ENCODE measurements around the gene S100P.

The S100P gene

DNA sequence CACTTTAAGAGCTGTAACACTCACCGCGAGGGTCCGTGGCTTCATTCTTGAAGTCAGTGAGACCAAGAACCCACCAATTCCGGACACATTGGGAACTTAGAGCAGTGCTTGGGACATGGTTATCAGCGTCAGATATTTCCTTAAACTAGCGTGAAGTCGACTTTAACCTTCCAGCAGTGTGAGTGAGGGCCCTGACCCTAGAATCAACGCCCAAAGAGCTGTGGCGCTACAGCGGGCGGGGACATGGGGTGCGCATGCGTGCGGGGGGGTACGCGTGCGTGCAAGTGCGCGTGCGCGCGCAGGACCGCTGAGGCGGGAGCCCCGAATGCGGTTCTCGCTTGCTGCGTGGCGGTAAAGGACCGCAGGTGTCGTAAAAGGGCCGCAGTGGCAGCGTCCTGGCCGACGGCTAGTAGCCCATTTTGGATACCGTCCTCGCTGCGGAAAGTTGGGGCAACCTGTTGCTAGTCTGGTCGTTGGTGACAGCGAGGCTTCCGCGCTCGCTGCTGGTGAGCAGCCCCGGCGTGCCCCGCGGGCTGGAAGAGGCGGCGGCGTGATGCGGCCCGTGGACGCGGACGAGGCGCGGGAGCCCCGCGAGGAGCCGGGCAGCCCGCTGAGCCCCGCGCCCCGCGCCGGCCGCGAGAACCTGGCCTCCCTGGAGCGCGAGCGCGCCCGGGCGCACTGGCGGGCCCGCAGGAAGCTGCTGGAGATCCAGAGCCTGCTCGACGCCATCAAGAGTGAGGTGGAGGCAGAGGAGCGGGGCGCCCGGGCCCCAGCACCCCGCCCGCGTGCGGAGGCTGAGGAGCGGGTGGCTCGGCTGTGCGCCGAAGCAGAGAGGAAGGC lies 19.8 kb upstream of the S100P start:
- TF ChIP-seq ZNF274 (IDR thresholded peaks at IDR 0.05; ENCODE audit: low read depth, low read length) (no peak), SUZ12 (IDR thresholded peaks at IDR 0.05; ENCODE audit: extremely low read depth, insufficient read depth, insufficient read length) (no peak), YY1 (IDR thresholded peaks at IDR 0.05; ENCODE audit: insufficient read depth, insufficient read length) (no peak)
- H3K4me1 ChIP-seq (ENCODE audit: insufficient read depth, insufficient read length) = peaks cover 4% of the 10 kb centered on the region

DNA sequence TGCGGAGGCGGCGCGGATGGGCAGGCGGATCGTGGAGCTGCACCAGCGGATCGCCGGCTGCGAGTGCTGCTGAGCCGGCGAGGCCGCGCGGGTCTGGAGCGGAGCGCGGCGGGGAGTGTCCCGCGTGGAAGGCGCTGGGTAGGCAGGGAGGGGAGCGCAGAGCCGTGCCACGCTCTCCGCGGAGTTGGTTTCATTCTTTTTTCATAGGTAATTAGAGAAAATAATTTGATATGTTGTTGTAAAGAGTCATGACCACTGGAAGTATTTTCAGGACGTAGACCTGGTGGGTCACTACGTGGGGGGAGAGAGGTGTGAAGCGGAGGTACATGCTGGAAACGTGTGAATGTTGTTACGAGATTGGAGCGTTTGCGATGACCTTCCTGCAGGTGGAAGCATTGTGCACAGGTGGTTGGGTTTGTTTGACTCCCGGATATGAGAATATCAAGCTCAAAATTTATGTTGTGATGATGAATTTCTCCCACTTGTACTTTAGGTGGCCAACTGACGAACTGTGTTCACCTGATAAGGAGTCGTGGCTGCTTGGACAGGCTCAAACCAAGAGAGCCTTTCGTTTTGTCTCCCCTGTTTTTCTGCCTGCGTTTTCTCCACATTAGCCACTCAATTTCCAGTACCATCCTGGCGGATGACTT lies 19.1 kb upstream of the S100P start:
- no peak for DNase-seq (ENCODE audit: low read depth, low spot score)
- Histone ChIP-seq H3K4me3 (ENCODE audit: insufficient read length, low read depth) (peak overlapping the region; percentile 88), H3K4me1 (ENCODE audit: insufficient read depth, insufficient read length) (peaks cover 4% of the 10 kb centered on the region), H3K27me3 (ENCODE audit: insufficient read depth, insufficient read length) (no peaks in the 10 kb centered on the region), H3K9ac (ENCODE audit: insufficient read length, low read depth) (peak overlapping the region; percentile 91), H3K9me3 (ENCODE audit: insufficient read depth, low read length) (peaks cover 14% of the 10 kb centered on the region; the same call in 1 of the 2 replicates), H3K36me3 (ENCODE audit: insufficient read depth, insufficient read length, low read length) (peaks cover 49% of the 10 kb centered on the region)
- TF ChIP-seq ZNF274 (IDR thresholded peaks at IDR 0.05; ENCODE audit: low read depth, low read length) = no peak
- TF ChIP-seq YY1 (IDR thresholded peaks at IDR 0.05; ENCODE audit: insufficient read depth, insufficient read length) = no peak
- no peak for TF ChIP-seq SUZ12 (IDR thresholded peaks at IDR 0.05; ENCODE audit: extremely low read depth, insufficient read depth, insufficient read length)

More for the DNA sequence above, 19.8 kb upstream of the S100P start:
- peak overlapping the region; percentile 88 for H3K4me3 ChIP-seq (ENCODE audit: insufficient read length, low read depth)
- H3K9ac ChIP-seq (ENCODE audit: insufficient read length, low read depth) = peak overlapping the region; percentile 91
- peaks cover 14% of the 10 kb centered on the region; the same call in 1 of the 2 replicates for H3K9me3 ChIP-seq (ENCODE audit: insufficient read depth, low read length)
- DNase-seq (ENCODE audit: low read depth, low spot score) = peak; percentile 96
- peaks cover 49% of the 10 kb centered on the region for H3K36me3 ChIP-seq (ENCODE audit: insufficient read depth, insufficient read length, low read length)
- no peaks in the 10 kb centered on the region for H3K27me3 ChIP-seq (ENCODE audit: insufficient read depth, insufficient read length)

DNA sequence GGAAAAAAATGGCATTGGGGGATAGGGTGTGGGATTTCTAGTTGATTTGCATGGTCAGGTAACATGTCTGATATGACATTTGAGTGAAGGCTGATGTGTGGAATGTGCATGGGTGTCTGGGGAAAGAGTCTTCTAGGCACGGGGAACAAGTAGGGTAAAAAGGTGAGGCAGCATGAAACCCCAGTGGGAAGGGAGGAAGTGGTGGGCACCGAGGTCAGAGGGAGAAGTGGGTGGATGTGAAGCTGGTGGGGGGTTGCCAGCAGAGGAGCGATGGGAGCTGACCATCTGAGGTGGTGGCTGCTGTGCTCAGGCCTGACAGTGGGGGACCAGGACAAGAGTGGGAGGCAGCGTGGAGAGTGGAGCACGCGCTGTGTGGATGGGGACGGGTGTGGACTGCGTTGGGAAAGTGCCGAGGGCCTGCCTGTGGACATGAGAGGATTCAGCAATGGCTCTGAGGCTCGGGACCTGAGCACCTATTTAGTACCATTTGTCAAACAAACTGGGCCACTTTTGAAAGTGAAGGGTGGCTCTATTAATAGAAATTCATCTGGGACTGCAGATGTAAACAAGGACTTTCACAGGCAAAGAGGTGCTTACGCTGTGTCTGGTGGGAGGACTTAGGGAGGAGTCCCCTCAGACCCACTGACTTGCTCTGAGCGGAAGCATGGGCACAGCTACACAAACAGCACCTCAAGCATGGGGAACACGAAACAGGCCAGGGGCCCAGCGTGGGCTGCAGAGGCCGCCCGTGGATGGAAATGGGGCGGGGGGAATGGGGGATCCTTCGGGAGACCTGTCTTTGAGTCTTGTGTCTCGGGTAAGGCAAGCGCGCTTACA lies 16.7 kb upstream of the S100P start:
- no peaks in the 10 kb centered on the region for H3K27me3 ChIP-seq (ENCODE audit: insufficient read depth, insufficient read length)
- peaks cover 16% of the 10 kb centered on the region; the same call in 1 of the 2 replicates for H3K9me3 ChIP-seq (ENCODE audit: insufficient read depth, low read length)
- DNase-seq (ENCODE audit: low read depth, low spot score) = no peak
- peaks cover 43% of the 10 kb centered on the region for H3K36me3 ChIP-seq (ENCODE audit: insufficient read depth, insufficient read length, low read length)
- peak overlapping the region; percentile 11 for H3K9ac ChIP-seq (ENCODE audit: insufficient read length, low read depth)
- H3K4me1 ChIP-seq (ENCODE audit: insufficient read depth, insufficient read length) = peaks cover 4% of the 10 kb centered on the region
- TF ChIP-seq ZNF274 (IDR thresholded peaks at IDR 0.05; ENCODE audit: low read depth, low read length) (no peak), YY1 (IDR thresholded peaks at IDR 0.05; ENCODE audit: insufficient read depth, insufficient read length) (no peak), SUZ12 (IDR thresholded peaks at IDR 0.05; ENCODE audit: extremely low read depth, insufficient read depth, insufficient read length) (no peak)
- H3K4me3 ChIP-seq (ENCODE audit: insufficient read length, low read depth) = no peak overlapping the region

DNA sequence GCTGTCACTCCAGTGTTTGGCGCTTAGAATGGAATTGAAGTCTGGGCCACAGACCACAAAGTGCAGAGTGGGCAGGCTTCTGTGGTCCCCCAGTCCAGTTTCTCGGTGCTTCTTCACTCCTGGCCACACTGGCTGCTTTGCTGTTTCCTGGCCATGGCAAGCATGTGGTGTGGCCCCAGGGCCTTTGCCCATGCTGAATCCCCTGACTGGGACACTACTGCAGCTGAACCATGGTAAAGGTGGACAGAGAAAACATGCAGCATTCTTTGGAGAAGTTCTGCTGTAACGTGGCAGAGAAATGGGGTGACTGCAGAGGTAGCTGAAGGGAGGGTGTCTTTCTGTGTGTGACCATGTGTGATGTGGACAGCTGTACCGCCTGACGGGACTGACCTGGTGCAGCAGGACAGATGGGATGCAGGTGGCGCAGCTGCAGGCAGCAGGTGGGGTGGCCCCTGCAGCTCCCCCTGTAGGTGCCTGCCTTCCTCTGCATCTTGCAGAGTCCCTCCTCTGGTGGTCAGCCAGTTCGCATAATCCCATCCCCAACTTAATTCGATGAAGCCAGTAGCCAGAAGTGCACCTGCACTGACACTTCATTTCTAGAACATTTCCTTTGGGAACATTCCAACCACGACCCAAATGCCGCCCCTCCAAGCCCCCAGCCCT lies 13.2 kb upstream of the S100P start:
- H3K27me3 ChIP-seq (ENCODE audit: insufficient read depth, insufficient read length) = no peaks in the 10 kb centered on the region
- DNase-seq (ENCODE audit: low read depth, low spot score) = no peak
- peaks cover 9% of the 10 kb centered on the region for H3K4me1 ChIP-seq (ENCODE audit: insufficient read depth, insufficient read length)
- no peak overlapping the region for H3K4me3 ChIP-seq (ENCODE audit: insufficient read length, low read depth)
- H3K9me3 ChIP-seq (ENCODE audit: insufficient read depth, low read length) = peaks cover 4% of the 10 kb centered on the region; the same call in 1 of the 2 replicates
- H3K9ac ChIP-seq (ENCODE audit: insufficient read length, low read depth) = no peak overlapping the region
- no peak for TF ChIP-seq YY1 (IDR thresholded peaks at IDR 0.05; ENCODE audit: insufficient read depth, insufficient read length)
- TF ChIP-seq ZNF274 (IDR thresholded peaks at IDR 0.05; ENCODE audit: low read depth, low read length) = no peak
- H3K36me3 ChIP-seq (ENCODE audit: insufficient read depth, insufficient read length, low read length) = peaks cover 36% of the 10 kb centered on the region

DNA sequence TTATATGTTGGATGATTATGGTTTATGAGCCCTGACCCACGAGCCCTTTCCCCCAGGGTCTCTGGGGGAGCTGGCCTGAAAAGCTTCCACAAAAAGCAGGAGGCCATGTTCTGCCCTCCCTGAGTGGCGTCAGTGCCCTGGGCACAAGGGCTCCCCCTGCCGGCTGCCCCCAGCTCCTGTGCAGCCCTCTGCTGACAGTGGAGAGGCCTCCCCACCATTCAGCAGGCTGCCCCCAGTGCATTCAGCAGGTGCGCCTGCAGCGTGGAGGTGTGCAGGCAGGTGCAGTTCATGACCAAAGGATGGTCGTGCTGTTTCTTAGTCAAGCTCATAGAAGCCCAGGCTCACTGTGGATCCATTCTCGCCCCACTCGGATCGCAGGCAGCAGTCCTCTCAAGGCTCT lies 12.5 kb upstream of the S100P start:
- no peak overlapping the region for H3K9ac ChIP-seq (ENCODE audit: insufficient read length, low read depth)
- H3K4me1 ChIP-seq (ENCODE audit: insufficient read depth, insufficient read length) = peaks cover 9% of the 10 kb centered on the region
- H3K36me3 ChIP-seq (ENCODE audit: insufficient read depth, insufficient read length, low read length) = peaks cover 29% of the 10 kb centered on the region
- H3K9me3 ChIP-seq (ENCODE audit: insufficient read depth, low read length) = peaks cover 4% of the 10 kb centered on the region; the same call in 1 of the 2 replicates
- no peaks in the 10 kb centered on the region for H3K27me3 ChIP-seq (ENCODE audit: insufficient read depth, insufficient read length)
- no peak overlapping the region for H3K4me3 ChIP-seq (ENCODE audit: insufficient read length, low read depth)
- no peak for DNase-seq (ENCODE audit: low read depth, low spot score)
- TF ChIP-seq YY1 (IDR thresholded peaks at IDR 0.05; ENCODE audit: insufficient read depth, insufficient read length) (no peak), ZNF274 (IDR thresholded peaks at IDR 0.05; ENCODE audit: low read depth, low read length) (no peak), SUZ12 (IDR thresholded peaks at IDR 0.05; ENCODE audit: extremely low read depth, insufficient read depth, insufficient read length) (no peak)

DNA sequence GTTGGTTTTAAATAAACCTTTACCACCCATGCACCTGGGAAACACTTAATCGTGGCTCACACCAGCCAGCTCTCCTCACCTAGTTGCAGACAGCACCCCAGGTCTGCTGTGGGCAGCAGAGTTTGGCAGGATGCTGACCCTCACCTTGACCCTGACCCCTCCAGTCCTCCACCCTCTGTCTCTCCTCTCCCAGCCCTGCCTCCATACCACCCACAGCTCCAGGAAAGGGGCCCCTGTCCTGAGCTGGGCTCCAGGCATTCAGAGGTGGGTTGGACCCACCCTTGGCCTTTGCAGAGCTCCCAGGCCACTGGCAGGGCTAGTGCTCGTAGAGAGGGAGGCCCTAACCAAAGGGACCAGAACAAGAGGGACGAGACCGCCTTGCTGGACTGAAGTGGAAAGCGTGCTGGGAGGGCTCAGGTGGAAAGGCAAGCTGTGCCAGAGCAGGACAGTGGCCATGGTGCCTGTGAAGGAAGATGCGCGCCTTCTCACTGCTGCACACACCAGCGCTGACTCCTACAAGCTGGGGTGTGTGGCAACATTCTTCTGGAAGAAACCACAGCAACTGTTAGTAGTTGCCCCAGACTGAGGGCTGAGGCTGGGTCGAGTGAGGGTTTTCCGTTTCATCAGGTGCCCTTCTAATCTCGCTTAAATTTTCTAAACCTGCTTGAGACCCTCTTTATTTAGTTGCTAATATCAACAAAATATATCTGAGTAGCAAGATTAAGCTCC lies 10.7 kb upstream of the S100P start:
- peaks cover 13% of the 10 kb centered on the region for H3K4me1 ChIP-seq (ENCODE audit: insufficient read depth, insufficient read length)
- H3K9ac ChIP-seq (ENCODE audit: insufficient read length, low read depth) = peak overlapping the region; percentile 6
- peaks cover 15% of the 10 kb centered on the region for H3K36me3 ChIP-seq (ENCODE audit: insufficient read depth, insufficient read length, low read length)
- DNase-seq (ENCODE audit: low read depth, low spot score) = no peak
- no peak overlapping the region for H3K4me3 ChIP-seq (ENCODE audit: insufficient read length, low read depth)
- no peaks in the 10 kb centered on the region for H3K27me3 ChIP-seq (ENCODE audit: insufficient read depth, insufficient read length)
- peaks cover 11% of the 10 kb centered on the region; the same call in 1 of the 2 replicates for H3K9me3 ChIP-seq (ENCODE audit: insufficient read depth, low read length)
- TF ChIP-seq YY1 (IDR thresholded peaks at IDR 0.05; ENCODE audit: insufficient read depth, insufficient read length) (no peak), ZNF274 (IDR thresholded peaks at IDR 0.05; ENCODE audit: low read depth, low read length) (no peak), SUZ12 (IDR thresholded peaks at IDR 0.05; ENCODE audit: extremely low read depth, insufficient read depth, insufficient read length) (no peak)

Measured in NT2/D1 (cell line).